SK-MEL-5 (cell line): ENCODE measurements around the gene STXBP4. TPM values are rescaled to one million over a fixed set of nuclear protein-coding genes. Genes with fewer than 3 reads are reported as not detected.

ENCODE experiments used
- DNase-seq: peaks from one replicate; pipeline ENCODE4 v3.0.0-alpha.2; 2016; ENCODE audit warnings: low read depth, low spot score
- in situ Hi-C: cut with HindIII; loops from 2 replicates; pipeline ENCODE4 v1.10.0; 2016; ENCODE audit warnings: low sequenced_read_pairs, high pct_unique_total_duplicates, low pct_unique_long_range_greater_than_20kb
- total RNA-seq: library from RNA; depleted of rRNA; stranded (reverse); fragments of >200 nt; shearing (Covaris generic); gene quantifications from 2 replicates; pipeline ENCODE4 v1.2.3, GENCODE V29; 2014

Gene STXBP4
- total RNA-seq, 1 experiment from 2014 or later = 6.0 TPM

DNA sequence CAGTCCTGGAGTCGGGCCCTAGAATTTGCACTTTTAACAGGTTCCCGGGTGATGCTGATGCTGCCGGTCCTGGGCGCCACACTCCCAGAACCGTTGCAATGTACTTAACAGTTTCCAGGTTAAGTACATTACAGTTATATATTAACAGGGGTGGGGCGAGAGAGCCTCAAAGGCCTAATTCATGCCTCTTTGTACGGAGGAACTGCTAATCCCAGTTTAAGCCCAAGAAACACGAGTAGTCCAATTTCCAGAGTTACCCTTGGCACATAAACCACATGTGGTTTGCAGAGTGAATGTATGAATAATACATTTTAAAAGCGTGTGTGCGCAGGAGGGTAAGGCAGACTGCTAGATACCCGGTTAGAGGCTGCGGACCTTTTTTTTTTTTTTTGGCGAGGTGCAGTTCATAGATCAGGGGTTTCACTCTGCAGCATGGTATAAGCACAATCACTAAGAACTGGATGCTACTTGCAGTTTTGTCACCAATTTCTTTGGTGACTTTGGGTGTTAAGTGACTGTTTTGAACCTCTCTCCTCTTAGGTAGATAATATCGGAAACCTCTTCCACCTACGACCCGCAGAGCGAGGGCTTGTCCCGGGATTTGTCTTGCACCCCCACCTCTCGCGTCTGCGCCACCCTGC is 824 bp upstream of the STXBP4 start:
- DNase-seq = peak; percentile 38
- in situ Hi-C loops = no loop called here

DNA sequence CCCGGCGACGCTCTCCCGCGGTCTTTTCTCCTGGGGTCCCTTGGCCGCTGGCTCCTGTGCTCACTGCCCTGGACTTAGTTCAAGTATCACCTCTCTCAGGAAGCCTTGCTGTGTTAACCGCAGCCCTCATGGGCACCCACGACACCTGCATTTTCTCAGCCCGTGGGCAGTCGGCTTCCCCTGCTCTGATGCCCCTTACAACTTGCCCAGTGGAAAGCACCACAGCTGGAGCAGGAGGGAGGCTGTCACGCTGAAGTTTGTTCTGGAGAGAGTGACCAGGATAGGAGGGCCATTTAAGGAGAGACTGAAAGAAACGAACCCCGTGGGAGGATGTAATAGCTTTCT is 395 bp downstream of the STXBP4 start:
- peak; percentile 41 for DNase-seq
- in situ Hi-C loops = no loop called here

DNA sequence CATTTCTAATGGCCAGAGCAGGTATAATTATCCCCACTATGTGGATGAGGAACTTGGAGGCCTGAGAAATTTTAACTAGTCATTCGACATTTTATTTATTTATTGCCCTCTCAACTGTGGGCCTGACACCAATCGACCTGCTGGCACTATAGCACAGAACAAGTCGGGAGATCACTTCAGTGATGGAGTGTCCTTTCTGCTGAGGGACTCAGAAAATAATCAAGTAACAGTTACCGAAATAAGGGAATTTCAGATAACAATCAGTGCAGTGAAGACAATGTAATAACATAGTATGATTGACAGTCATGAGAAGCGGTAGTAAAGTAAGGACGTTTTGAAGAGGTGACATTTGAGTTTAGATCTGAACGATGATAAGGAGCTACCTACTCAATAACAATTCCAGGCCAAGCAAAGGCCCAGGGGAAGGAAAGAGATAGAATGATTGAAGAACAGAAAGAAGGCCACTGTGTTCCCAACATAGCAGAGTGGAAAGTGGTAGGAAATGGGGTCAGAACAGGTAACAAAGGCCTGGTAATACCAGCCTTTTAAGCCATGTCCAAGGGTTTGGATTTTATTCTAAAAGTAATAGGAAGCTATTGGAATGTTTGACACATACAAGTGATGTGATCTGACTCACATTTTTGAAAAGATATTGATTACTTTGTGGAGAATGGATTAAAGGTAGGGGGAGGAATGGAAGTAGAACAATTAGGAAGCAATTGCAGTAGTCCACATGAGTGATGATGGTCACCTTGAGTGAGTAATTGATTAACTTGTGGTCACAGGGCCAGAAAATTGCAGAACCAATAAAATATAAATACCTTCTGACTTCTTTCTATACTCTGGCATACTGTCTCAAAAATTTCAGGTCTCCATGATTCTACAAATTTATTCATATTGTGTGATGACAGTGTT is 1.4 kb downstream of the STXBP4 start:
- in situ Hi-C loops = no loop called here
- no peak for DNase-seq

GRCh38 chr17:54971147-54971546 is 2.6 kb downstream of the STXBP4 start:
- no peak for DNase-seq
- in situ Hi-C loops = no loop called here

DNA sequence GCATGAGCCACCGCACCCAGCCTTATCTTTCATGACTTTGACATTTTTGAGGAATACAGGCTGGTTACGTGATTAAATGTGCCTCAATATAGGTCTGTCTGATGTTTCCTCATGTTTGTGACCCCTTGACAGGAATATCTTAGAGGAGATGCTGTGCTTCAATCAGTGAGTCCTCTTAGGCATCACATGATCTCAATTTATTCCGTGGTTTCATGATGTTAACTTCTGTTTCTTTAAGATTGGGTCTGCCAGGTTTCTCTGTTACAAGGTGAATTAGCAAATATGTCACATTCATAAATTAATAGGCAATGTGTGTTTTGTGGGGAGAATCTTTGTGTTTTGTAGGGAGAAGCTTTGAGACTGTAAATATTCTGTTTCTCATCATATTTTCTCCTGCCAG is 3.3 kb downstream of the STXBP4 start:
- DNase-seq = no peak
- in situ Hi-C loops = no loop called here

DNA sequence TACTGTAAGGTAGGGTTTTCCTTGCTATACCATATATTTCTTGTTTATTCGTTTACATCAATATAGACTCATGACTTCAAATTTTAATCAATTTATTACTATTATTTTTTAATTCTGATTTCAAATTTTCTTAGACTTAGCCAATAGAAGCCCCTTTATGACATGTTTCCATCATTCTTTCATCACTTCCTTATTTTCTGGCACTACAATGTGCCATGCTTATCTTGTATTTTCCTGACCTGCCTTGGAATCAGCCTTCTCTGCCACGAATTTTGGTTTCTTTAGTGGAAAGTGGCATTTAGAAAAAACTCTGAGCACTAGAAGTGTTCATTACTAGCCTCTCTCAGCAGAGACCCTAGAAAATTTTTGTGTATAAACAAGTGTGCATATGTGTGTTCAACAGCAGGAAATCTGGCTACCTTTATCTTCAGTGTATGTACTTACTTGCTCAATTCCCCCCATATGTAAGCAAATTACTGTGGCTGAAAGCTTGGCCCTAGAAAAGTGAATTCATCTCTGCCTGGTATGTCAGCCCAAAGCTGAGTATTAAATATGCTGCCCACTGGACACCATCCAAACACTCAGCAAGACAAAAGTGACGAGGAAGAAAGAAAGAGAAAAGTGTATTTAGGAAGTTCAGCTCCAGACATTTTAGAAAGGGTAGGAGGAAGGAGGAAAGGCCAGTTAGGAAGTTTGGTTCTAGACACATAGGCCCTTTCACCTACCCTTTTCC is 4.0 kb downstream of the STXBP4 start:
- no peak for DNase-seq
- in situ Hi-C loops = no loop called here

DNA sequence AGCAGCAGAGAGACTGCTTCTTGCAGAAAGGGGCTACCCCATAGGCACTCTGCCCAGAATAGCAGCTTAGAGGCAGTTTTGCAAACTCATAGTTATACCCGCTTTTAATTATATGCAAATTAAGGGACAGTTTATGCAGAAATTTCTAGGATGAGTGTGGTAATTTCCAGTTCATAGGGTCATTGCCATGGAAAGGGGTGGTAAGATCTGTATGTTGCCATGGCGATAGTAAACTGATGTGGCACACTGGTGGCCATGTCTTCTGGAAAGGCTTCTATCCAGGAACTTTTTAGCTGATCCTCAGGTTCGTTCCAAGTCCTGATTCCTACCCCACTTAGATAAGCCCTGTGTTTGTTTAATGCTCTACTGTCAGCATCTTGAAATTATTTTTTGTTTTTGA is 6.2 kb downstream of the STXBP4 start:
- in situ Hi-C loops = no loop called here
- no peak for DNase-seq

GRCh38 chr17:54976316-54976715 is 7.8 kb downstream of the STXBP4 start:
- in situ Hi-C loops = no loop called here

DNA sequence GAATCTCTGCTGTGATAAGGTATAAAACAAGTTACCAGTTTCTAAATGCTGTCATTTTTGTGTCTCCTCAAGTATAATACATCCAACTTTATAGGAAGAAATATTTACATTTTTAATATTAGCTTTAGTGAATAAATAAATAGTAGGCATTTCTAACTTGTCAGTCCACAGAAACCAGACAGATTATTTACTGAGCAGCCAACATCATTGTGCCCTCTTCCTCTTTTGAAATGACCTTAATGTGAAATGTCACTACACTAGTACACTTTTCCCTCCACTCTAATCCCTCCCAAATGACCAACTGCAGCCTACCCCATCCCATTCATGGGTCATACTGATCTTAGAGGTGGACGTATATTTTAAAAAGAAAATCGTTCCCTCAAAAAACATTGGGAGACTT is 9.2 kb downstream of the STXBP4 start:
- DNase-seq = no peak
- in situ Hi-C loops = no loop called here

More at GRCh38 chr17:54976316-54976715, 7.8 kb downstream of the STXBP4 start:
- no peak for DNase-seq

DNA sequence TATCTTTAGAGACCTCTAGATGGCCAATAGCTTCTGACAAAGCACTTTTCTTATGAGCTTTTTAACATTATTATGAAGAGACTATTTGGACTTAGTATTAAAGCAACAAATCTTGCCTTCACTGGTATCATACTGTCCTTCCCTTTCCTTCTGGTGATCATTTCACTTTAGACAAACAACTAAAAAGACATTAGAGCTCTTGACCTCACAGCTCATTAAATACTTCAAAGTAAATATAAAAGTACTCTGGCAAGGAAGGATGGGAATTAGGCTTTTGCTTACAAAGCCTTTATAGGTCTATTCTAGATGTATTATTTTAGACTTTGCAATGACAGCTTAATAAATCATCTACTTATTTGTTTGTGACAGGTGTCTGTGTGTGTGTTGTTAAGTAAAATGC is 11.1 kb downstream of the STXBP4 start:
- no peak for DNase-seq
- in situ Hi-C loops = no loop called here

- in situ Hi-C loops = no loop called here
- no peak for DNase-seq
These were observed 11.8 kb downstream of the STXBP4 start for GRCh38 chr17:54980375-54980774.

DNA sequence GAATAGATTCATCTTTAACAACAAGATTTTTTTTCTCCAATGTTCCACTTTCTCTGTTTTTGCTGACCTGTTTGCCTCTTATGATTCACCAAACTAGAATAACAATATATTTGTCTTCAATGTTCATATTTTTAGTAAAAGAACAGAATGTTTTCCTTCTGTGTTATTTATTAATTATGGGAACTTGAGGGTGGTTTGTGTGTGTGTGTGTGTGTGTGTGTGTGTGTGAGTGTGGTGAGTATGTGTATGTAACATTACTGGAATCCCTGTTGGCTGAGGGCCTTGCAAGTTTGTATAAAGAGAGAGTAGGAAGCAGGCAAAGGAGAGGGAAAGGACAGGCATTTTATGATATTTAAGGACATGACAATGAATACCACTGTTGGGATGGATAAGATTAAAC is 13.8 kb downstream of the STXBP4 start:
- no peak for DNase-seq
- in situ Hi-C loops = no loop called here

DNA sequence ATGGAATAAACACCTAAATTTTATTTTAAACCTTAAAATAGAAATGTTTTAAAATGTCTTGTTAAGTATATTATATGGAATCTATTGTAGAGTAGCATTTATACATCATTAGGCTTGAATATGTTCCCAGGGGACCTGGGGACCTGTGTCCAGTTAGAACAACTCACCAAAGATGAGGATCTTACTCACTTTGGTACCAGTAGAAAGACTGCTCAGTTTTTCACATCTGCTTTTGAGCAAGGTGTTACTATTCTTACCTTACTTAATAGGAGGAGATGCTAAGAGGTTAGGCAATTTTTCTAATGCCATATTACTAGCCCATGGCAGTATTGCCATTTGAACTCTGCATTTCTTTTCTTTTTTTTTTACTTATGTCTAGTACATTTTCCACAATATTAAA is 14.7 kb downstream of the STXBP4 start:
- in situ Hi-C loops = no loop called here

GRCh38 chr17:54985476-54985875 is 16.9 kb downstream of the STXBP4 start:
- DNase-seq = no peak
- in situ Hi-C loops = no loop called here

More for the DNA sequence above, 14.7 kb downstream of the STXBP4 start:
- no peak for DNase-seq

DNA sequence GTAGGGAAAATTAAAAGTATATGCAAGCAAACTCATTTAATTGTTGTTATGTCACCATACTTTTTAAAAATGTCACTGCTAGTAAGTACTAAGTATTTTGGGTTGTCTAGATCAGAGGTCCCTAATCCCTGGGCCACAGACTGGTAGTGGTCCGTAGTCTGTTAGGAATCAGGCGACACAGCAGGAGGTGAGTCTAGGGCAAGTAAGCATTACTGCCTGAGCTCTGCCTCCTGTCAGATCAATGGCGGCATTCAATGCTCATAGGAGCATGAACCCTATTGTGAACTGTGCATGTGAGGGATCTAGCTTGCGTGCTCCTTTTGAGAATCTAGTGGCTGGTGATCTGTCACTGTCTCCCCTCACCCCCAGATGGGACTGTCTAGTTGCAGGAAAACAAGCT is 21.6 kb downstream of the STXBP4 start:
- in situ Hi-C loops = no loop called here
- no peak for DNase-seq

- in situ Hi-C loops = no loop called here
These were observed 23.0 kb downstream of the STXBP4 start for GRCh38 chr17:54991567-54991966.

DNA sequence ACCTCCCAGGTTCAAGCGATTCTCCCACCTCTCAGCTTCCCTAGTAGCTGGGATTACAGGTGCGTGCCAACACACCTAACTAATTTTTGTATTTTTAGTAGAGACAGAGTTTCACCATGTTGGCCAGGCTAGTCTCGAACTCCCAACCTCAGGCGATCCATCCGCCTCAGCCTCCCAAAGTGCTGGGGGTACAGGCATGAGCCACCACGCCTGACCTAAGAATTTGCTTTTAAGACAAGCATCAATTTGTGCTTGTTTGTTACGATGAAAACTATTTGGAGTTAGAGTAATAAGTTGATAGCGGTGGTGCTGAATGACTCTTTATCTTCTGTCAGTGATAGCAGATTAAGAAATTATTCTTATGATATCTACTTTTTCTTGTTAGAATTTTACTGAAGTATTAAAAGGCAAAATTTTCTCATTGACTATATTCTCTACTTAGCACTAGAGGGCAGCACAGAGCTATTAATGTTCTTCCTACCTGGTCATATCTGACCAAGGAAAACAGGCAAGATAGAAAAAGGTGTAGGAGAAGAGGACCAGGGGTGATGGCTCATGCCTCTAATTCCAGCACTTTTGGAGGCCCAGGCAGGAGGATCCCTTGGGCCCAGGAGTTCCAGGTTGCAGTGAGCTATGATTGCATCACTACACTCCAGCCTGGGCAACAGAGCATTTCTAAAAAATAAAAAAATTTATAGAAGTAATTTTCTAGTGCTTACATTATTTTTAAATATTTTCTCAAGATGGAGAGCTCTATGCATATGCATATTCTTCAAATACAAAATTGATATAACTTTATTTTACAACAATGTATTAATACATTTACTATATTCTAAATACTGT is 24.5 kb downstream of the STXBP4 start:
- in situ Hi-C loops = no loop called here
- peak; percentile 68 for DNase-seq

More at GRCh38 chr17:54991567-54991966, 23.0 kb downstream of the STXBP4 start:
- no peak for DNase-seq

DNA sequence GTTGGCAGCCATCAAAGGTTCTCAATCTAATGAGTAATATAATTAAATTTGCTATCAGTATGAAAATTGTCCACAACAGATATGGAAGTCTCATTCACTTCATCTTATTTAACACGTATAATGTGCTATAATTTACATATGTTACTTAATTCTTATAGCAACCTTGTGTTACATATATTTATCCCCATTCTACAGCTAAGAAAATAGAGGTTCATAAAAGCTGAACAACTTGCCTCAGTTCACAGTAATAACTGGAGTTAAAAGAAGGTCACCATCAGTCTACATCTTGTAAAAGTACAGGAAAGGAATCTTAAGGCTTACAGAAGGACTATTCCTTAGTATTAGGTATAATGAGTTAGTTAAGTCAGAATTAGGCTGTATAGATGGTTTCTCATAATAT is 27.9 kb downstream of the STXBP4 start:
- no peak for DNase-seq
- in situ Hi-C loops = no loop called here
